Skeletal muscle satellite cell (primary cell): ENCODE results near the gene ZGPAT.
"Not testable (repeated sequence)": the region's sequence is repeated elsewhere in the genome, so short reads cannot be mapped to it uniquely, and the experiment has no call there.

Source experiments
- H3K27me3 ChIP-seq: 2 replicates; pipeline ENCODE4 v1.7.0; 2013; ENCODE audit warnings: low read length; ENCODE audit not compliant: control insufficient read depth, insufficient read depth
- H3K36me3 ChIP-seq: 2 replicates; pipeline ENCODE4 v1.7.0; 2013; ENCODE audit warnings: mild to moderate bottlenecking, control low read depth, low read length; ENCODE audit not compliant: insufficient read depth
- H3K4me1 ChIP-seq: 2 replicates; pipeline ENCODE4 v1.7.0; 2013; ENCODE audit warnings: low read length; ENCODE audit not compliant: control insufficient read depth, insufficient read depth
- H3K4me2 ChIP-seq: 2 replicates; pipeline ENCODE4 v1.7.0; 2013; ENCODE audit warnings: mild to moderate bottlenecking, low read length
- H3K4me3 ChIP-seq: 2 replicates; pipeline ENCODE4 v1.7.0; 2013; ENCODE audit warnings: low read length
- H3K9ac ChIP-seq: 2 replicates; pipeline ENCODE4 v1.7.0; 2013; ENCODE audit warnings: mild to moderate bottlenecking, low read depth, low read length, moderate library complexity
- H3K9me3 ChIP-seq: replicated peaks from 2 replicates; pipeline ENCODE4 v1.7.0; 2013; ENCODE audit warnings: mild to moderate bottlenecking, control low read depth, low read length

The ZGPAT gene

DNA sequence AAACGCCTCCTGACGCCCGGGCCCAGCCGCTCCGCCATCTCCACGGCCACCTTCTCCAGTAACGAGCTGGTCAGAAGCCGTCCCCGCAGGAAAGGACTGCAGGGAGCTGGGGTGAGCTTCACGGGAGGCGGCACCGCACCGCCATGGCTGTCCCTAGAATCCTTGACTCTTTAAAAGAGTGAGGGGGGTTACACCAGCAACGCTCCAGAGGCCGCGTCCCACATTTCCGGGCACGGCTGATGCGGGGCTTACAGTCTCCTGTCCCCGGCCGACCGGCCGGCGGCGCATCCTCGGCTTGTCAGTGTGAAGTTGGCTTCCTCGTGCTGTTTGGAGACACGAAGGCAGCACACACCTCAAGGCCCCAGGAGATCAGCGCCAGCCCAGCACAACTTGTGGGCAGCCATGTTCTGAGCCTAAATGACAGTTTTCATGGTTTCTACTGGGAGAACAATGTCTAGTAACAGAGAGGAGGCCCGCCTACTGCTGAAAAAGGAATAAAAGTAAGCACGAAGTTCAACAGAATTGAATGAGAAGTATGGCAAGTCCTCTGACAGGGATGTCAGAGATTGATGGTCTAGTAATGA lies 62.1 kb downstream of the ZGPAT start:
- Histone ChIP-seq H3K27me3 (peaks cover 19% of the 10 kb centered on the region), H3K4me2 (no peak overlapping the region), H3K4me3 (no peak overlapping the region), H3K4me1 (peaks cover 7% of the 10 kb centered on the region), H3K9me3 (no peaks in the 10 kb centered on the region), H3K9ac (no peak overlapping the region), H3K36me3 (no peaks in the 10 kb centered on the region)

- Histone ChIP-seq H3K36me3 (no peaks in the 10 kb centered on the region), H3K4me1 (peaks cover 7% of the 10 kb centered on the region), H3K4me3 (no peak overlapping the region), H3K9me3 (no peaks in the 10 kb centered on the region), H3K4me2 (no peak overlapping the region), H3K9ac (no peak overlapping the region), H3K27me3 (peaks cover 19% of the 10 kb centered on the region)
These were observed 63.3 kb downstream of the ZGPAT start for GRCh38 chr20:63771046-63771707.

GRCh38 chr20:63772781-63773518 lies 65.1 kb downstream of the ZGPAT start:
- no peaks in the 10 kb centered on the region for H3K9me3 ChIP-seq
- H3K36me3 ChIP-seq, result no peaks in the 10 kb centered on the region
- no peak overlapping the region for H3K4me2 ChIP-seq
- no peak overlapping the region for H3K9ac ChIP-seq
- peaks cover 7% of the 10 kb centered on the region for H3K4me1 ChIP-seq
- peaks cover 2% of the 10 kb centered on the region for H3K27me3 ChIP-seq
- H3K4me3 ChIP-seq, result no peak overlapping the region

GRCh38 chr20:63773571-63774241 lies 65.9 kb downstream of the ZGPAT start:
- Histone ChIP-seq H3K9ac (no peak overlapping the region), H3K27me3 (no peaks in the 10 kb centered on the region), H3K9me3 (no peaks in the 10 kb centered on the region), H3K36me3 (no peaks in the 10 kb centered on the region), H3K4me1 (peaks cover 7% of the 10 kb centered on the region), H3K4me2 (no peak overlapping the region), H3K4me3 (no peak overlapping the region)

DNA sequence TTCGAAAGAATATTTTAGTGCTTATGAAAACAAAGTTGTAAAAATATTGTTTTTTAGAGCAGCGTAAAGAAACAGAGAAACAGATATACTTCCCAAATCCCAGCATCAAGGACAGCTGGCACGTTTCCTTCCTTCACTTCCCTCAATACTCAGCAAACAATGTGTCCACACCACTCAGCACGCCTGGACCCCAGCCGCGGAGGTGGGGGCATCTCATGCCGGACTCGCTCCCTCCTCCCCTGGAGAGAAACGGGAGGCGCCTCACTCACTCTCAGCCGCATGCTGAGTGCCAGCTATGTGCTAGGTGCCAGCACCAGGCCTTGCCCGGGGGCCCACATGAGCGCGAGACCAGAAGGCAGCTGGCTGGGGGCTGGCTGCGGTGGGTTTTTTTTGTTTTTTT lies 66.5 kb downstream of the ZGPAT start:
- H3K4me1 ChIP-seq, result peaks cover 7% of the 10 kb centered on the region
- peak overlapping the region; percentile 28 for H3K4me2 ChIP-seq
- no peak overlapping the region for H3K9ac ChIP-seq
- H3K9me3 ChIP-seq, result no peaks in the 10 kb centered on the region
- no peak overlapping the region for H3K4me3 ChIP-seq
- no peaks in the 10 kb centered on the region for H3K36me3 ChIP-seq
- no peaks in the 10 kb centered on the region for H3K27me3 ChIP-seq

DNA sequence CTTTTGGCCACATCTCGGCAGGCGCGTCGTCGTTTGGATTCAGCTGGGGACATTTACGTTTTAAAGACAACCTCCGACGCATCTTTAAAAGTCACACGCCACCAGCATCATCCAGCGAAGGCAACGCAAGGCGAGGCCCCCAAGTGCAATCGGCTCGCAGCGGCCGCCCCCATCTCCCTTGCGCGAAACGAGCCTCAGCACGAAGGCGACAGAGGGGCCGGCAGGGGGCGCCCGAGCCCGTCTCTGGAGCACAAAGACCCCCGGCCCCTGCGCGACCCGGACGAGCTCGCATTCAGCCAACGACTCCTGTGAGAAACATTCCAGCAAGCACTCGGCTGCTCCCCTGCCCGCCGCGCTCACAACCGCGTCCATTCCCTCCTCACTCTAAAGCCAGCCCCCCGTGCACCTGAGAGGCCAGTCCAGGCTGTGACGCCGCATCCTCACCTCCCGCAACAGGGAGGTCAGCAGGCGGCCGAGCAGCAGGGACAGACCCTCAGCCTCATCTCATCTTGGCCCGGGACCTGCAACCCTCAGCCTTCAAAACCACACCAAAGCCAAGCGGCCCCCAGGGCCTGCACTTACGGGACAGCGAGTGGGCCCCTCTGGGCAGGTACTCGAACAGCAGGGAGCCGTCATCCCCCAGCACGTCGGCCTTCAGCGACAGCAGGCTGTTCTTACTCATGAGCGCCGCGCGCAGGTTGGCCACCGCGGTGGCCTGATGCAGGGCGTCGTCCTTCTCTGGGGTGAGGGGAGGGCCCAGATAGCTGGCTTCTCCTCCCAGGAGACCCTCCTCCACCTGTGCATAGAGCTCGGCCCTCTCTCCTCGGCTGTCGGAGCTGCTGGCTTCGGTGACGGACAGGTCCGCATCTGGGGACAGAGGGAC lies 67.5 kb downstream of the ZGPAT start:
- H3K4me2 ChIP-seq, result peak overlapping the region; percentile 74
- H3K9ac ChIP-seq, result no peak overlapping the region
- H3K4me1 ChIP-seq, result peaks cover 7% of the 10 kb centered on the region
- H3K9me3 ChIP-seq, result no peaks in the 10 kb centered on the region
- H3K27me3 ChIP-seq, result no peaks in the 10 kb centered on the region
- no peaks in the 10 kb centered on the region for H3K36me3 ChIP-seq
- peak overlapping the region; percentile 47 for H3K4me3 ChIP-seq

DNA sequence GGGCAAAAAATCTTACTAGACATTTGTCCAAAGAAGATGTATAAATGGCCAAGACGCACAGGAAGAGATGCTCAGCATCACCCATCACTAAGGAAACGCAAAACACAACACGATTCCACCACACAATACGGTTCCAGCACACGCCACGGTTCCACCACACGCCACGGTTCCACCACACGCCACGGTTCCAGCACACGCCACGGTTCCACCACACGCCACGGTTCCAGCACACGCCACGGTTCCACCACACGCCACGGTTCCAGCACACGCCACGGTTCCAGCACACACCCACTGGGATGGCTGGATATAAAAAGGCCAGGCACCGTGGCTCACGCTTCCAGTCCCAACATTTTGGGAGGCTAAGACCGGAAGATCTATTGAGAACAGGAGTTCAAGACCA lies 69.0 kb downstream of the ZGPAT start:
- not testable (repeated sequence) for H3K4me2 ChIP-seq, H3K9ac ChIP-seq, H3K4me3 ChIP-seq, H3K4me1 ChIP-seq, H3K27me3 ChIP-seq, H3K9me3 ChIP-seq, H3K36me3 ChIP-seq

GRCh38 chr20:63777614-63778013 lies 69.8 kb downstream of the ZGPAT start:
- Histone ChIP-seq H3K4me2 (no peak overlapping the region), H3K9ac (no peak overlapping the region), H3K36me3 (no peaks in the 10 kb centered on the region), H3K9me3 (no peaks in the 10 kb centered on the region), H3K4me3 (no peak overlapping the region), H3K4me1 (peaks cover 7% of the 10 kb centered on the region), H3K27me3 (no peaks in the 10 kb centered on the region)

GRCh38 chr20:63778034-63778752 lies 70.4 kb downstream of the ZGPAT start:
- Histone ChIP-seq H3K9ac (no peak overlapping the region), H3K27me3 (no peaks in the 10 kb centered on the region), H3K4me3 (no peak overlapping the region), H3K36me3 (no peaks in the 10 kb centered on the region), H3K9me3 (no peaks in the 10 kb centered on the region), H3K4me1 (peaks cover 7% of the 10 kb centered on the region), H3K4me2 (no peak overlapping the region)

GRCh38 chr20:63778857-63779256 lies 71.0 kb downstream of the ZGPAT start:
- Histone ChIP-seq H3K4me2 (no peak overlapping the region), H3K27me3 (no peaks in the 10 kb centered on the region), H3K4me3 (no peak overlapping the region), H3K36me3 (no peaks in the 10 kb centered on the region), H3K9me3 (no peaks in the 10 kb centered on the region), H3K4me1 (peaks cover 7% of the 10 kb centered on the region), H3K9ac (no peak overlapping the region)
